ENCODE data around the gene AGBL1.

GRCh38 chr15:86571873-86572272 is 492.2 kb downstream of the AGBL1 start:
- TF ChIP-seq EZH2 (IDR thresholded peaks at IDR 0.05; ENCODE audit: low read depth) (no peak), CTCF (conservative IDR thresholded peaks at IDR 0.05) (no peak)

All from PC-9 (cell line).